Stomach (tissue), 4 donors: ENCODE data around the gene MYOD1.

Experiments used
- CTCF ChIP-seq, 7 experiments: fragments of 450-650 bp in 4 of 7; fragments of 200-600 bp in 3 of 7; sonication (generic) in 3 of 7; IDR thresholded peaks; one replicate each; pipeline ENCODE4 v1.5.1; 2016 to 2019; ENCODE audit warnings: antibody characterized with exemption in 7 of 7, control low read depth in 2 of 7, mild to moderate bottlenecking in 1 of 7
- POLR2A ChIP-seq, 4 donors: fragments of 450-650 bp; IDR thresholded peaks; one replicate each; pipeline ENCODE4 v1.6.1; 2016; ENCODE audit warnings: antibody characterized with exemption in 4 of 4, control low read depth in 2 of 4, mild to moderate bottlenecking in 1 of 4, moderate library complexity in 1 of 4

GRCh38 chr11:17751558-17751957 is 32.2 kb downstream of the MYOD1 start:
- TF ChIP-seq CTCF (IDR thresholded peaks at IDR 0.05) (no peak), POLR2A (IDR thresholded peaks at IDR 0.05) (no peak)
